Renal pelvis (tissue), 4 donors: ENCODE measurements around the gene DYNC1I2. TPM values are rescaled to one million over a fixed set of nuclear protein-coding genes. Genes with fewer than 3 reads are reported as not detected.
"Not testable (repeated sequence)": the region's sequence is repeated elsewhere in the genome, so short reads cannot be mapped to it uniquely, and the experiment has no call there.

Experiments used
- DNase-seq: peaks from one replicate; pipeline ENCODE4 v3.0.0-alpha.2; 2013
- polyA plus RNA-seq, 3 donors: library from polyadenylated mRNA; unstranded; fragments of 120-200 nt; gene quantifications; one replicate each; pipeline ENCODE4 v1.2.1, GENCODE V29; 2013; ENCODE audit not compliant: insufficient read length in 3 of 3

DYNC1I2 gene
- polyA plus RNA-seq, 3 donors, result 157 to 172 (median 170) TPM

- DNase-seq, result not testable (repeated sequence)
Measured at GRCh38 chr2:171758762-171759161, 71.5 kb downstream of the DYNC1I2 start.

GRCh38 chr2:171761176-171761575, 73.9 kb downstream of the DYNC1I2 start:
- not testable (repeated sequence) for DNase-seq

- no peak for DNase-seq
Measured at GRCh38 chr2:171762879-171763573, 75.8 kb downstream of the DYNC1I2 start.

GRCh38 chr2:171763602-171764001, 76.3 kb downstream of the DYNC1I2 start:
- no peak for DNase-seq

- no peak for DNase-seq
Measured at GRCh38 chr2:171771463-171771862, 84.2 kb downstream of the DYNC1I2 start.

GRCh38 chr2:171772373-171772772, 85.1 kb downstream of the DYNC1I2 start:
- no peak for DNase-seq

- not testable (repeated sequence) for DNase-seq
Measured at GRCh38 chr2:171774581-171774980, 87.3 kb downstream of the DYNC1I2 start.

- no peak for DNase-seq
Measured at GRCh38 chr2:171778515-171778914, 91.2 kb downstream of the DYNC1I2 start.

GRCh38 chr2:171785450-171785849, 98.2 kb downstream of the DYNC1I2 start:
- DNase-seq, result no peak

- DNase-seq, result no peak
Measured at GRCh38 chr2:171787333-171788072, 100.2 kb downstream of the DYNC1I2 start.

- DNase-seq, result no peak
Measured at GRCh38 chr2:171788316-171788993, 101.2 kb downstream of the DYNC1I2 start.

- no peak for DNase-seq
Measured at GRCh38 chr2:171789956-171790355, 102.7 kb downstream of the DYNC1I2 start.

GRCh38 chr2:171791361-171791760, 104.1 kb downstream of the DYNC1I2 start:
- DNase-seq, result no peak

GRCh38 chr2:171792157-171792556, 104.9 kb downstream of the DYNC1I2 start:
- DNase-seq, result no peak

GRCh38 chr2:171792886-171793580, 105.8 kb downstream of the DYNC1I2 start:
- no peak for DNase-seq

- DNase-seq, result no peak
Measured at GRCh38 chr2:171793691-171794678, 106.7 kb downstream of the DYNC1I2 start.

- DNase-seq, result no peak
Measured at GRCh38 chr2:171794918-171795317, 107.6 kb downstream of the DYNC1I2 start.
